Neural progenitor cell (in vitro differentiated cells): ENCODE measurements around the gene ATXN7. TPM values are rescaled to one million over a fixed set of nuclear protein-coding genes. Genes with fewer than 3 reads are reported as not detected.

Source experiments
- DNase-seq: peaks from one replicate; pipeline ENCODE4 v3.0.0-alpha.2; 2016; ENCODE audit warnings: low spot score
- H2AFZ ChIP-seq: fragments of 200-600 bp; sonication (generic); replicated peaks from 2 replicates; pipeline ENCODE4 v1.6.1; 2016; ENCODE audit warnings: antibody characterized with exemption
- H3F3A ChIP-seq: fragments of 200-600 bp; sonication (generic); 2 replicates; pipeline ENCODE4 v1.6.1; 2016; ENCODE audit warnings: antibody characterized with exemption, low read depth
- H3K27ac ChIP-seq: fragments of 200-600 bp; sonication (generic); 2 replicates; pipeline ENCODE4 v1.5.1; 2016; ENCODE audit warnings: mild to moderate bottlenecking
- H3K27me3 ChIP-seq: fragments of 200-600 bp; sonication (generic); 2 replicates; pipeline ENCODE4 v1.6.1; 2016; ENCODE audit warnings: mild to moderate bottlenecking, moderate library complexity
- H3K36me3 ChIP-seq: fragments of 200-600 bp; sonication (generic); 2 replicates; pipeline ENCODE4 v1.5.1; 2016
- H3K4me1 ChIP-seq: fragments of 200-600 bp; sonication (generic); 2 replicates; pipeline ENCODE4 v1.6.1; 2016; ENCODE audit warnings: mixed run types
- H3K4me2 ChIP-seq: fragments of 200-600 bp; sonication (generic); 2 replicates; pipeline ENCODE4 v1.6.1; 2016
- H3K4me3 ChIP-seq: fragments of 200-600 bp; sonication (generic); 2 replicates; pipeline ENCODE4 v1.5.1; 2016
- H3K79me2 ChIP-seq: fragments of 200-600 bp; sonication (generic); 2 replicates; pipeline ENCODE4 v1.6.1; 2016; ENCODE audit warnings: low read depth
- H3K9ac ChIP-seq: fragments of 200-600 bp; sonication (generic); 2 replicates; pipeline ENCODE4 v1.6.1; 2016
- H3K9me3 ChIP-seq: fragments of 200-600 bp; sonication (generic); 2 replicates; pipeline ENCODE4 v1.5.1; 2016; ENCODE audit warnings: low read depth
- H4K20me1 ChIP-seq: fragments of 200-600 bp; sonication (generic); 2 replicates; pipeline ENCODE4 v1.6.1; 2016; ENCODE audit warnings: low read depth
- H3K27ac Mint-ChIP-seq: 3 replicates; pipeline ENCODE4 v1.8.0; 2021; ENCODE audit warnings: mixed read lengths
- H3K27me3 Mint-ChIP-seq: 2 replicates; pipeline ENCODE4 v1.8.0; 2022; ENCODE audit warnings: low read depth, mild to moderate bottlenecking, inconsistent platforms, moderate library complexity, mixed read lengths; ENCODE audit not compliant: insufficient read depth
- H3K36me3 Mint-ChIP-seq: 3 replicates; pipeline ENCODE4 v1.8.0; 2021; ENCODE audit warnings: mixed read lengths
- H3K4me1 Mint-ChIP-seq: 3 replicates; pipeline ENCODE4 v1.8.0; 2021; ENCODE audit warnings: mixed read lengths
- H3K4me3 Mint-ChIP-seq: 3 replicates; pipeline ENCODE4 v1.8.0; 2021; ENCODE audit warnings: mild to moderate bottlenecking, moderate library complexity, mixed read lengths
- H3K9me3 Mint-ChIP-seq: 3 replicates; pipeline ENCODE4 v1.8.0; 2020; ENCODE audit warnings: mixed read lengths
- CTCF ChIP-seq: fragments of 200-600 bp; sonication (generic); IDR thresholded peaks from 2 replicates; pipeline ENCODE4 v1.5.1; 2017; ENCODE audit warnings: antibody characterized with exemption, mild to moderate bottlenecking
- EZH2 ChIP-seq: fragments of 200-600 bp; sonication (generic); IDR thresholded peaks from 2 replicates; pipeline ENCODE4 v1.6.1; 2017; ENCODE audit warnings: antibody characterized with exemption, mild to moderate bottlenecking, moderate library complexity
- EZH2phosphoT487 ChIP-seq: fragments of 200-600 bp; sonication (generic); IDR thresholded peaks from 2 replicates; pipeline ENCODE4 v1.6.1; 2017; ENCODE audit warnings: antibody characterized with exemption
- total RNA-seq: library from RNA; depleted of rRNA; stranded (reverse); fragments of >200 nt; gene quantifications from 2 replicates; pipeline ENCODE4 v1.2.3, GENCODE V29; 2015; ENCODE audit warnings: low replicate concordance

The ATXN7 gene
- total RNA-seq, 1 donor from 2014 or later, result 30.4 TPM

GRCh38 chr3:63972196-63972595, 108.5 kb downstream of the ATXN7 start:
- Histone ChIP-seq H3K27ac (peak overlapping the region; percentile 98), H4K20me1 (no peaks in the 10 kb centered on the region), H3K36me3 (no peaks in the 10 kb centered on the region), H3K4me3 (peak overlapping the region; percentile 50), H3K79me2 (peaks cover 82% of the 10 kb centered on the region), H3K4me1 (peaks cover 90% of the 10 kb centered on the region), H2AFZ (no peak overlapping the region), H3K4me2 (peak overlapping the region; percentile 91), H3K9ac (no peak overlapping the region), H3K9me3 (no peaks in the 10 kb centered on the region), H3K27me3 (no peaks in the 10 kb centered on the region), H3F3A (peaks cover 65% of the 10 kb centered on the region)
- no peak for DNase-seq
- Mint-ChIP-seq H3K4me1 (peaks cover 78% of the 10 kb centered on the region), H3K27me3 (peaks cover 2% of the 10 kb centered on the region), H3K27ac (peak overlapping the region; percentile 89), H3K36me3 (peaks cover 6% of the 10 kb centered on the region), H3K9me3 (no peaks in the 10 kb centered on the region), H3K4me3 (peak overlapping the region; percentile 21)
- TF ChIP-seq EZH2 (no peak), CTCF (no peak), EZH2phosphoT487 (no peak)

GRCh38 chr3:63972987-63973386, 109.3 kb downstream of the ATXN7 start:
- Histone ChIP-seq H3K9me3 (no peaks in the 10 kb centered on the region), H3K79me2 (peaks cover 82% of the 10 kb centered on the region), H3K4me2 (peak overlapping the region; percentile 91), H3K36me3 (no peaks in the 10 kb centered on the region), H3K27me3 (no peaks in the 10 kb centered on the region), H3K4me3 (peak overlapping the region; percentile 1), H3K27ac (peak overlapping the region; percentile 98), H3K9ac (no peak overlapping the region), H2AFZ (no peak overlapping the region), H4K20me1 (no peaks in the 10 kb centered on the region), H3K4me1 (peaks cover 90% of the 10 kb centered on the region), H3F3A (peaks cover 57% of the 10 kb centered on the region)
- peaks cover 78% of the 10 kb centered on the region for H3K4me1 Mint-ChIP-seq
- no peak overlapping the region for H3K4me3 Mint-ChIP-seq
- peaks cover 6% of the 10 kb centered on the region for H3K36me3 Mint-ChIP-seq
- no peak for DNase-seq
- H3K9me3 Mint-ChIP-seq, result no peaks in the 10 kb centered on the region
- TF ChIP-seq CTCF, result no peak
- no peak for TF ChIP-seq EZH2
- no peak for TF ChIP-seq EZH2phosphoT487
- peak overlapping the region; percentile 89 for H3K27ac Mint-ChIP-seq
- no peaks in the 10 kb centered on the region for H3K27me3 Mint-ChIP-seq

- no peak overlapping the region for H2AFZ ChIP-seq
- H3K27me3 ChIP-seq, result no peaks in the 10 kb centered on the region
- peak overlapping the region; percentile 91 for H3K4me2 ChIP-seq
- peak overlapping the region; percentile 98 for H3K27ac ChIP-seq
- H3K9ac ChIP-seq, result no peak overlapping the region
- H3K9me3 ChIP-seq, result no peaks in the 10 kb centered on the region
- peaks cover 52% of the 10 kb centered on the region for H3F3A ChIP-seq
- no peak overlapping the region for H3K4me3 Mint-ChIP-seq
- no peak for DNase-seq
- H3K4me3 ChIP-seq, result no peak overlapping the region
- no peaks in the 10 kb centered on the region for H4K20me1 ChIP-seq
- no peaks in the 10 kb centered on the region for H3K9me3 Mint-ChIP-seq
- peaks cover 82% of the 10 kb centered on the region for H3K79me2 ChIP-seq
- peaks cover 6% of the 10 kb centered on the region for H3K36me3 Mint-ChIP-seq
- H3K27me3 Mint-ChIP-seq, result no peaks in the 10 kb centered on the region
- TF ChIP-seq EZH2phosphoT487 (no peak), EZH2 (no peak), CTCF (no peak)
- H3K4me1 Mint-ChIP-seq, result peaks cover 77% of the 10 kb centered on the region
- peaks cover 90% of the 10 kb centered on the region for H3K4me1 ChIP-seq
- H3K36me3 ChIP-seq, result no peaks in the 10 kb centered on the region
- H3K27ac Mint-ChIP-seq, result no peak overlapping the region
Measured at GRCh38 chr3:63973406-63973805, 109.7 kb downstream of the ATXN7 start.
